Glomerular visceral epithelial cell (primary cell): ENCODE measurements around the gene TKTL2.

ENCODE experiments used
- DNase-seq: peaks from one replicate; pipeline ENCODE4 v3.0.0-alpha.2; 2016; ENCODE audit errors: extremely low spot score

TKTL2 gene, protein sequence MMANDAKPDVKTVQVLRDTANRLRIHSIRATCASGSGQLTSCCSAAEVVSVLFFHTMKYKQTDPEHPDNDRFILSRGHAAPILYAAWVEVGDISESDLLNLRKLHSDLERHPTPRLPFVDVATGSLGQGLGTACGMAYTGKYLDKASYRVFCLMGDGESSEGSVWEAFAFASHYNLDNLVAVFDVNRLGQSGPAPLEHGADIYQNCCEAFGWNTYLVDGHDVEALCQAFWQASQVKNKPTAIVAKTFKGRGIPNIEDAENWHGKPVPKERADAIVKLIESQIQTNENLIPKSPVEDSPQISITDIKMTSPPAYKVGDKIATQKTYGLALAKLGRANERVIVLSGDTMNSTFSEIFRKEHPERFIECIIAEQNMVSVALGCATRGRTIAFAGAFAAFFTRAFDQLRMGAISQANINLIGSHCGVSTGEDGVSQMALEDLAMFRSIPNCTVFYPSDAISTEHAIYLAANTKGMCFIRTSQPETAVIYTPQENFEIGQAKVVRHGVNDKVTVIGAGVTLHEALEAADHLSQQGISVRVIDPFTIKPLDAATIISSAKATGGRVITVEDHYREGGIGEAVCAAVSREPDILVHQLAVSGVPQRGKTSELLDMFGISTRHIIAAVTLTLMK

DNA sequence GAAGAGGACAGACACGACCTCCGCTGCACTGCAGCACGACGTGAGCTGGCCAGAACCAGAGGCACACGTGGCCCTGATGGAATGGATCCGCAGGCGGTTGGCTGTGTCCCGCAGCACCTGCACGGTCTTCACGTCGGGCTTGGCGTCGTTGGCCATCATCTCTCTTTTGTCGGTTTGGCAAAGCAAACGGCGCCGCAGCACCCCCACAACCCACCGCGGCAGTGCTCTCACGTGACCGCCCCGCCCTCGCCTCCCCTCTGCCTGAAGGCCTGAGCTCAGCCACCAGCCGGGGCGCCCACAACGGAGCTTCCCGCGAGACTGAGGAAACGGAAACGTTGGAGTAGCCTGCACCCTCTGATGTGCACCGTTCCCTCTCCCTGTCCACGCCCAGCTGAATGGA is at the start of gene TKTL2:
Gene TKTL2 (minus strand): TSS at position 179 of the 400 bp plus-strand sequence. CDS start 20 bp downstream, at position 159.
- no peak for DNase-seq

DNA sequence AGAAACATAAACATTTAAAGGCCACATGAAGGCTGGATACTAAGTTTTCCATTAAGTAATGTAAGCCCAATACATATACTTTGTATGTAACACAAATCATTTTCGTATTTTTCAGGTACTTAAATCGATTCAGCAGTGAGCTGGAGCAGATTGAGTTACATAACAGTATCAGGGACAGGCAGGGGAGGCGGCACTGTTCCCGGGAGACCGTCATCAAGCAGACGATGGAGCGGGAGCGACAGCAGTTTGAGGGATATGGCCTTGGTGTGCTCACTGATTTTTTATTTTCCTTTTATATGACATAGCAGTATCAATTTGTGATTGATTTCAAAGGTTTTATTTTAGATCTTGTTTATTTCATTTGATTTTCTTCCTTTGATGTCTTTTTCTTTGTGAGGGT is 41.6 kb upstream of the TKTL2 start:
- no peak for DNase-seq

DNA sequence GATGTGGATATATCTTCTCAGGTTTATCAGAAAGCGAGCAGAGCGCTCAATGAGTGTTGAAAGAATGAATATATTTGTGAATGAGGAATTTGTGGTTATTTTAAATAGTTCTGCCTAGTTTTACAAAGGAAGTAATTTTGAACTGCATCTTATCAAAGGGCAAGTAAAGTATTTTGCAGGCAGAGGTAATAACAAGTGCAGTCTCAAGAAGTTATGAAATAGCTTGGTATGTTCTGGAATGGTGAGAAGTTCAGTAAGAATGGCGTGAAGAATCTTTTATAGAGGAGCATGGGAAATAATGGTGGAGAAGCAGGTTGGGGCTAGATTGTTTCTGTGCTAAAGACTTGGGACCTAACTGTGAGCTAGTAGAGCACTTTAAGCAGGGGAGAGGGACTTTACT is 31.8 kb upstream of the TKTL2 start:
- no peak for DNase-seq

DNA sequence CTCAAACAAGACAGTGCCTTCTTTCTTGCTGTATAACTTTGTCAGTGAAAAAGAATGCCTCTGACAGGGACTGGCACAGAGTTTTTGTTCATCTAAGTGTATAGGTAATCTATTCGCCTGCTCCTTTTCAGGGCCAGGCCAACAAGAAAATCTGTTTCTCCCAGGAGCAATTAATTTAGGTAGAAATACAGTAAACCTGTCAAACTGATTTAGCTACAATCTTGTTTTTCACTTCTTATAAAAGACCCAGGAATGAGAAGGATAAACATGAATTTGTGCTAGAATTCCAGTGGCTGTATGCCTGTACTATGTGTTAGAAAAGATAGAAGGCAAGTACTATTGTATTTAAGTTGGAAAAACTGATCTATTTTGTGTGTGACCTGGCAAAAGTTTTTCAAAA is 27.0 kb upstream of the TKTL2 start:
- DNase-seq = no peak

DNA sequence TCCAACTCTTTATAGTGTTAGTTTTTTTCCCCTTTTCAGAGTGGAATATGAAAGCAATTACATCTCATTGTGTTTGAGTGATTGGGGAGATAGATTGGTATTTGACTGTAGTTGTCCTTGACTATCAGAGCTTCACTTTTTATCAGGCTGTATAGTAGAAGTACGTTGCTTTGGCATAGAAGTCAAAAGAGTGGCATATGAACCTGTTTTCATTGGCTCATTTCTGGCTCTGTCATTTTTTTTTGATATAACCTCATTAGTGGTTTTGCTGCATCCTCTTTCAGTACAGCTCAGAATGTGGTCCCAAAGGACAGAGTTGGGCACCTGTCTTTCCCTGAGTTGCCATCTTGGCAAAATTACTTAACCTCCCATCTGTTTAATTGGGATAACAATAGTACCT is 22.3 kb upstream of the TKTL2 start:
- peak; percentile 10 for DNase-seq

DNA sequence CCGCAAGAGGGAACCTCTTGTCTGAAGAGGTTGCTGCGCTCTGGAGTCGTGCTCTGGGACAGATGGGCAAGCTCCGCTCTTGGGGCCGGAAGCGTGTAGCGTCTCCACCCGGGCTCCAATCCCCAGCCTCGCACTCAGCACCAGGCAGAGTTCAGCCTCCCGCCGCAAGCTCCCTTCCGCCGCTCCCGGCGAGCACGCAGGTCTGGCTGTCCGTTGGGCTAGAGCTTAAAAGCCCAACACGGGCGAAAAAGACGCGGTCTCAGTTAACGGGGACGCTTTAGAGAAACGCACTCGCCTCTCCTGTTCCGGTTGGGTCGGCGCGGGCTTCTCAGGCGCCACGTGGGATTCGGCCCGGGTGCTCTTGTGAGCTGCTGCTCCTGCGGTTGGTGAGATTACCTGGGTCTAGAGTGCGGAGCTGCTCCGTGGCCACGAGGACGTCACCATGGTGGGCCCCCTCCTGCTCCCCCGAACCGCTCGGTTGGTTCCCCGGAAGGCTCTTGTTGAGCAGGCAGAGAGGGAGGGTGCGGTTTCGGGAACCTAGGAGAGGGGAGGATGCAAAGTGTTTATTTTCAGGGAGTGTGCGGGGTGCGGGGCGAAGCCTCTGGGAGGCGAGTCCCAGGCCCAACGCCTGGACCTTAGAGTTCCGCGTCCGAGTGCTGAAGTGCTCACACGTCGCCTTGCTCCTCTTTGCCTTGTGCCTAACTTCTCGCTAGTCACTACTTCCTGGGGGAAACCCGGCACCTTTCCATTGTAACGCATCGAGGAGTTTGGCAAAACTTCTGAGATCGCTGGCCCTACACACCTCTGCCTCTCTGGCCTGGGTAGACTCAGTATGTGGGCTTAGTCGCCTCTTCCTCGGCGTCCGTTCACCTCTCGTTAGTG is 21.0 kb upstream of the TKTL2 start, which contains the start of gene TMA16:
Gene TMA16 (plus strand): TSS at position 331 of the 882 bp plus-strand sequence. CDS start 112 bp downstream, at position 443.
- DNase-seq = peak; percentile 95

DNA sequence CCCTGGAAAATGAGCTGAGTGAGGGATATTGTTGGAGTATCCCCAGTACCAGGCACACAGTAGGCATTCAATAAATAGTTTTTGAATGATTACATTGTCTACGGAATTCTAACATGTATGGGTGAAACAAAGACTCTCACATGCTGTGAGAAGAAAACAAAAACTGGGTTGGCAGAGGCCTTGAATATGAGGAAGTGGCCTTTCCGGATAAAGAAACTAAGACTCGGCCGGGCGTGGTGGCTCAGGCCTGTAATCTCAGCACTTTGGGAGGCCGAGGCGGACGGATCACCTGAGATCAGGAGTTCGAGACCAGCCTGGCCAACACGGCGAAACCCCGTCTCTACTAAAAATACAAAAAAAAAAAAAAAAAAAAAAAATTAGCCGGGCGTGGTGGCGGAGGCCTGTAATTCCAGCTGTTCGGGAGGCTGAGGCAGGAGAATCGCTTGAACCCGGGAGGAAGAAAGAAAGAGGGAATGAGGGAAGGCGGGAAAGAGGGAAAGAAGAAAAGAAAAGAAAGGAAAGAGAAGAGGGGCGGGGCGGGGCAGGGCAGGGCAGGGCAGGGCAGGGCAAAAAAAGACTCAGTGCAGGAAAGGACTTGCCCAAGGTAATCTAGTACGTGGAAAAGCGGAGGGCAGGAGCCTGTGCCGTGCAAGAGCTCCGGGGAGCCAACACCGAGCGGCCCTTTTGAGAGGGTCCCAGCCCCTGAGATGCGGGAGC is 20.2 kb upstream of the TKTL2 start:
- no peak for DNase-seq

DNA sequence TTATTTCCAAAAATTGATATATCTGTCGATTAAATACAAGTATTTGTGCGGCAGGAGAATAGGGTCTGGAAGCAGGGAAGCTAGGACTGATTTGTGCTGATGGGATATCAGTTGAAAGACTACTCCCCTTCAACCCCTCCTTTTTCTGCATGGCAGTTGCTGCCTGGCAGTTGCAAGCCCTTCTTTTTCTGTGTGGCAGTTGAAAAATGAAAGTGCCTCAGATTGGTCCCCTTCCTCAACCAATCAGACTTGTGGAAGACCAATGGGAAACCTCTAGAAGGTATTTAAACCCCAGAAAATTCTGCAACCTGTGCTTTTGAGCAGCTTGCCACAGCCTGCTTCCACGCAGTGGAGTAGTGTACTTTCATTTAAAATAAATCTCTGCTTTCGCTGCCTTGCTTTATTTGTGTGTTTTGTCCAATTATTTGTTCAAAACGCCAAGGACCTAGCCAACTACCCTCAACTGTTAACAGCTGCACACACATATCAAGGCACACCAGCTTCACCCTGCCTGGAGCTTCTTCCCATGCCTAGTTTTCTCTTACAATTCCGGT is 19.5 kb upstream of the TKTL2 start:
- no peak for DNase-seq

DNA sequence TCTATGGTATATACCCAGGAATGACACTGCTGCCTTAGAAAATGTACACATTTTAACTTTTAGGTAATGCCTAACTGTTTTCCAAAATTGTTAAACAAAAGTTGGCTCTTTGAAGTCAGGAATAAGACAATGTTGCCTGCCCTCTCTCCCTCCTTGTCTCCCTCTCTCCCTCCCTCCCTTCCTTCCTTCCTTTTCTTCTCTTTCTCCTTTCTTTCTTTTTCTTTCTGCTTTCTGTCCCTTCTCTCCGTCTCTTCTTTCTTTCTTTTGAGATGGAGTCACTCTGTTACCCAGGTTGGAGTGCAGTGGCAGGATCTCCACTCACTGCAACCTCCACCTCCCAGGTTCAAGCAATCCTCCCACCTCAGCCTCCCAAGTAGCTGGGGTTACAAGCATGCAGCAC is 16.4 kb upstream of the TKTL2 start:
- DNase-seq = no peak

DNA sequence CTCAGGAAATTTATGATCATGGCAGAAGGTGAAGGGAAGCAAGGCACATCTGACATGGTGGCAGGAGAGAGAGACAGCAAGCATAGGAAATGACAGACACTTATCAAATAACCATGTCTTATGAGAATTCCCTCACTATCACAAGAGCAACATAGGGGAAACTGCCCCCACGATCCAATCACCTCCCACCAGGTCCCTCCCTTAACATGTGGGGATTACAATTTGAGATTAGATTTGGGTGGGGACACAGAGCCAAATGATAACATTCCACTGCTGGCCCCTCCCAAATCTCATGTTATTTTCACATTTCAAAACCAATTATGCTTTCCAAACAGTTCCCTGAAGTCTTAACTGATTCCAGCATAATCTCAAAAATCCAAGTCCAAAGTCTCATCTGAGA is 12.8 kb upstream of the TKTL2 start:
- DNase-seq = no peak

DNA sequence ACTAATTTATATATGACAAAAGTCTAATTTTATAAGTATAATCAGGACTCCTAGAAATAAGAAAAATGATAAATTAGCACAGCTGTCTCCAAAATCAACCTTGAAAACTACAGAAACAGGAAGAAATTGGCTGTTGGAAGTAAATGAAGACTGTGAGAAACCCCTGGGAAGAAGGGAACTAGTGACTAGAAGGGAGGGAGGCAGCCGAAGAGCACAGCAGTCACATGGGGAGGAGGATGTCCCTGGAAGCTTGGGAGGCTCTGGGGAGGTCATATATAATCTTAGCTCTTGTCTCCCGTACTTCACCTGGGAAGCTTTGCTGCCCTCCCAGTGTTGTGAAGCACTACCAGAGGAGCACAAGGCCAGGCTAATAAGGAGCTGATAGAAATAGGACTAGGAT is 12.0 kb upstream of the TKTL2 start:
- no peak for DNase-seq

DNA sequence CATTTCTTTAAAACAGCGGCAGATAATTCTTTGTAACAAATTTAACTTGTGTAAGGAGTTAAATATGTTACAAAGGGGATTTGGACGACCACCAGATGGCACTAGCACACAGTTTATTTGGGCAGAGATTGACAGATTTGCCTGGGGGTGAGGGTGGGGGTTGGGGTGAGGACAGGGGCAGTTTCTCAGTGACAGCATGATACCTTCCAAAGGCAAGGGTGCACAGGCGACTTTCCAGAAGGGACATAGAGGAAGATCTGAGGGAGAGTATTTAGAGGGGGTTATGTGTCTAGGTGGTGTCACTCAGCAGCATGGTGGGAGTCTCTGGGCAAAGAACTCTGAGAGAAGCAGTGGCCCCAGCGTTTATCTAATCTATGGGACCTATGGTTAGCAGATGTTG is 11.4 kb upstream of the TKTL2 start:
- peak; percentile 59 for DNase-seq

DNA sequence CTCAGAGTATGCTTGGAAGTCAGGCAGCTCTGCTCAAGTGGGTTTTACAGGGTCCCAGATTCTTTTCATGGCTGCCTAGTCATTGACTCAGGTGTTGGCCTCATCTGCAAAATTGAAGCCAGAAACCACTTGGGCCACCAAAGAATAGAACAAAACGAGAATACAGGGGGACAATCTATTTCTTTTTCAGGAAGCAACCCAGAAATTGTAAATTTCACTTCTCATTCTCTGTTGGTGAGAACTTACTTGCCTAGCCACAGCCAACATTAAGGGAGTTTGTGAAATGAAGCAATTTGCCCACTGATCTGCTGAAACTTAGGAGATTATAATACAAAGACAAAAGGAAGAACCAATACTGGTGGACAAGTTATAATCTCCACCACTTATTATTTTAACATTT is 8.6 kb upstream of the TKTL2 start:
- no peak for DNase-seq

DNA sequence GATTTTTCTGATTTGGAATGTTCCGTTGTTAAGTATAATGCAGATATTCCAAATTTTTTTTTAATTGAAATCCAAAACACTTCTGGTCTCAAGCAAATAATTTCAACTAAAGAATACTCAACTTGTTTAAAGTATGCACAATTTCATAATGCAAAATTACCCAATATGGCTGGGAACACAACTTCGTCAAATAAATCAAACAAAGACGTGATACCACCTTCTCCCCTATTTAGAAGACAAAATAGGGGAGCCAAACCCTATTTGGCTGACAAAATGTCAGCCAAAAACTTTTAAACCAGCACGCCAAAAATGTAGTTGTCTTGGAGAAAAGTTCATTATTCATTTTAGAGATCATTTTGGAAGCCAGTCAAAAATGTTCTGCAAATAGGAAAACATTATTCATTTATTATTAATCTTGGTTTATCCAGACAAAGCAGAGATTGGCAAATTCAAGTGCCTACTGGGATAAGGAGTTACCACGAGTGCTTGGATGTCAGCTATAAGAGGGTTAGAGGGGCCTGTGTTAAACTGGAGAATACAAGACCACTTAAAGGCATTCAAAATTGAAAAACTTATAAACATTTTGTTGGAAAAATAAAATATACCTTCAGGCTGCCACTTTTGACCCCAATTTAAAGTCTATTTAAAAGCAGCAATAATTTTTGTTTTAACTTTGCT is 3.3 kb upstream of the TKTL2 start:
- DNase-seq = no peak

DNA sequence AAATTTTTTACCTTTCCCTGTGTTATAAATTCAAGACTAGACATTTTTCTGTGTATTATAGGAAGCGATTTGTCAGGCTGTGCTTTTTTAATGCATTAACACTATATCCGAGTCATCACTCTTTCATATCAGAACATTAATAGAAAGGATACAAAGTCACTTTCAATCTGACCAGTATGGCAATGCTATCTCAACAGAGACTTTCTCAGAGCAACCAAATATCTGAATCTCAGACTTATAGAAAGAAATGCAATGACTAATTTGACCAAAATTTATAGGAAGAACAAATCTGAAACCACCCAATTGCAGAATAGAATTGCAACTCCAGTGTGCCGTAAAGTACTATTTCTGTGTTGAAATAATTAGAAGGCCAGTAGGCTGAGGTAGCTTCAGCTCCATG is 473 bp upstream of the TKTL2 start:
- no peak for DNase-seq

DNA sequence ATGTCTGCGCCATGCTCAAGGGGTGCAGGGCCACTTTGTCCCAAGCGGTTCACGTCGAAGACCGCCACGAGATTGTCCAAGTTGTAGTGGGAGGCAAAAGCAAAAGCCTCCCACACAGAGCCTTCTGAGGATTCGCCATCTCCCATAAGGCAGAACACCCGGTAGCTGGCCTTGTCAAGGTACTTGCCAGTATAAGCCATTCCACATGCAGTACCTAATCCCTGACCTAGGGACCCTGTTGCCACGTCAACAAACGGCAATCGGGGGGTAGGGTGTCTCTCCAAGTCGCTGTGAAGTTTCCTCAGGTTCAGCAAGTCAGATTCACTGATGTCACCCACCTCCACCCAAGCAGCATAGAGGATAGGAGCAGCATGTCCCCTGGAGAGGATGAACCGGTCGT is 424 bp downstream of the TKTL2 start:
- DNase-seq = no peak

DNA sequence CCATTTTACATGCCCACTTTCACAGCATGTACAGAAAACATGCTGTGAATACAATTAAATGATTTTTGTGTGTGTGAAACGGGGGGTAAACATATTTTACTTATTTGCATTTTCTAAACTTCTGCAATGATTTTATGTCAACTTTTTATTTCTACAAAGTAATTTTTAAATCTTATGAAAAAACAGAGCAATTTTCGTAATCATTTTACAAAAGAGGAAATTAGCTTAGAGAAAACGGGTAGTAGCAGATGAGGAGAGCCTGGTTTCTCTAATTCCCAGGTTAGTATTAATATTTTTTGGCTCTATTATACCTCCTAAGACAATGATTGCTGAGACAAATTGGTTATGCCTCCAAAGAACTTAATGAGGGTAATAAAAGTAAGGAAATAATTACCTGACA is 3.2 kb downstream of the TKTL2 start:
- no peak for DNase-seq

DNA sequence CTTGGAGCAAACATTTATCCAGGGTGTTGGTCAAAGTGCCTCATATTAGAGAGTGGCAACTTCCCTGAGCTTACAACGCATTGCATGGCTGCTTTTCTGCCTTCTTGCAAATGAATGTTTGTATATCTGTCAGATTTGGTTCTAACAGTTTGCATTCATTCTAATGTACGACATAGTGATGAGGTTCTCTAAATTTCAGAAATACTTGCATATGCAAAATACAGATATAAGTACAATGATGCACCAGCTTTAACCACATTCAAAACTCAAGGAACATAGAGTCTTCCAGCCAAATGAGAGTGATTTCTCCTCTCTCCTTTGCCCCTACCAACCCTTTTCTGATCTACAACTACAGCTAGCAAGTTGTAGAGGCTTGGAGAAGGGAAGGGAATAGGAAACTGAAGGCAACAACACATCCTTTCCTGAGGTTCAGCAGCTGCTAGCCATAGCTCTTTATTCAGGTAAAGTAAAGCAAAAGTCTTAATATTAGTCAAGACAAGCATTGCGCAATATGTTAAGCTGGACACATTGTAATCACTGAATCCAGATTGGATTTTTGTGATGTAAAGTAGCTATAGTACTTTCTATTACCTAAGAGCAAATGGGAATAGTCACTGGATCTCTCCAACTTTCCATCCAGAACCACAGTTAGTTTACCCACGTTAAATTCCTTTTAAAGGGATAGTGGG is 6.3 kb downstream of the TKTL2 start:
- DNase-seq = no peak

DNA sequence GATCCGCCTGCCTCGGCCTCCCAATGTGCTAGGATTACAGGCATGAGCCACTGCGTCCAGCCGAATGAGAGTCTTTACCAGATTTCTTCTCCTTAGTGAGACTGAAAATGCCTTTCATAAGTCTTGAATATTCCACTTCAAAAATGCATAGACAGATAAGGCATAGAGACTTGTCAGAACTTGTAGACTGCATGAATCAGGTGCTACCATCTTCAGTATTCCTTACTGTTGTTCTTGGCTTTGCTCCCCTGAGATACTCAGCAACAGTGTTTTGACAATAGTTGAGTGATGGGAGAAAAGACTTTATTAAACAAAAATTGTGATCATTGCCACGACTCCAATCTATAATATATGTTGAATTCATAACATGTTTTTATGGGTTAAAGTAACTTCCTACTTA is 11.0 kb downstream of the TKTL2 start:
- DNase-seq = no peak

DNA sequence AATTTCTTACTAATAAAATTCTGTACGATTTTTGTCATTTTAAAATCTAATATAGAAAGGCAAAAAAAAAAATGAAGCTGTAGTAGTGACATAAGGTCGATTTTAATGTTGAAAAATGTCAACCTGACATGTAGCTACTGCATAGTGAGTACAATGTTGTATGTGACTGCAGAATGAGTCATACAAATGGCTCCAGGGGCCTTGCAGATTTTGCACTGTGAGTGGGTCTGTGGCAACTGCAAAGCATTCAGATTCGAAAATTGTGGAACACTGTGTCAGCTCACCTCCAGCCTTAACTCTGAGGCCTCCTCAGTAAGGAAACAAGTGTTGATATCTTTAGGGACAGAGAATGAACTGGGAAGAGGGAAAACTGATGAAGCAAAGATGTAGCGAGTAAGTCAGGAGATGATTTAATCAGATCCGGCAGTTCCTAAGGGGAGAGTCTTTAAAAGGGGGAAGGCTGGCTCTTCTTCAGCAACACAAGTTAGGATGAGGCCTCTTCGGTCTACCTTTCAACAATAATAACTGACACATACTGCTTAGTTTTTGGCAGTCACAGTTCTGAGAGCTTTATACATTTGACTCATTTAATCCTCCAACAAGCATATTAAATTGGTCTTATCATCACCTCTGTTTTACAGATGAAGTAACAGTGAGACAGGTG is 24.9 kb downstream of the TKTL2 start:
- peak; percentile 28 for DNase-seq
